HG03025 (cell line): Measurements from ENCODE around the gene MRPL48.
A peak's percentile ranks its signal among the peaks of the same experiment; 100 is the strongest.
"Not testable (repeated sequence)": the region's sequence is repeated elsewhere in the genome, so short reads cannot be mapped to it uniquely, and the experiment has no call there.

Source experiments
- ATAC-seq: cut with Tn5 transposase; IDR thresholded peaks from one replicate; pipeline ENCODE4 v1.9.1; 2021; ENCODE audit warnings: mild to moderate bottlenecking, moderate library complexity; ENCODE audit not compliant: unreplicated experiment, low FRiP score

Gene MRPL48

DNA sequence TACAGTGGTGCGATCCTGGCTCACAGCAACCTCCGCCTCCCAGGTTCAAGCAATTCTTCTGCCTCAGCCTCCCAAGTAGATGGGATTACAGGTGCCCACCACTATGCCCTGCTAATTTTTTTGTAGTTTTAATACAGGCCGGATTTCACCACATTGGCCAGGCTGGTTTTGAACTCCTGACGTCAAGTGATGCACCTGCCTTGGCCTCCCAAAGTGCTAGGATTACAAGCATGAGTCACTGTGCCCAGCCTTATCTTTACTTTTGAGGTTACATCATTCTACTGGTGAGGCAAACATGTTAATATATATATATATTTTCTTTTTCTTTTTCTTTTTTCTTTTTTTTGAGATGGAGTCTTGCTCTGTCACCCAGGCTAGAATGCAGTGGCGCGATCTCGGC lies 16.9 kb upstream of the MRPL48 start:
- ATAC-seq: not testable (repeated sequence)

DNA sequence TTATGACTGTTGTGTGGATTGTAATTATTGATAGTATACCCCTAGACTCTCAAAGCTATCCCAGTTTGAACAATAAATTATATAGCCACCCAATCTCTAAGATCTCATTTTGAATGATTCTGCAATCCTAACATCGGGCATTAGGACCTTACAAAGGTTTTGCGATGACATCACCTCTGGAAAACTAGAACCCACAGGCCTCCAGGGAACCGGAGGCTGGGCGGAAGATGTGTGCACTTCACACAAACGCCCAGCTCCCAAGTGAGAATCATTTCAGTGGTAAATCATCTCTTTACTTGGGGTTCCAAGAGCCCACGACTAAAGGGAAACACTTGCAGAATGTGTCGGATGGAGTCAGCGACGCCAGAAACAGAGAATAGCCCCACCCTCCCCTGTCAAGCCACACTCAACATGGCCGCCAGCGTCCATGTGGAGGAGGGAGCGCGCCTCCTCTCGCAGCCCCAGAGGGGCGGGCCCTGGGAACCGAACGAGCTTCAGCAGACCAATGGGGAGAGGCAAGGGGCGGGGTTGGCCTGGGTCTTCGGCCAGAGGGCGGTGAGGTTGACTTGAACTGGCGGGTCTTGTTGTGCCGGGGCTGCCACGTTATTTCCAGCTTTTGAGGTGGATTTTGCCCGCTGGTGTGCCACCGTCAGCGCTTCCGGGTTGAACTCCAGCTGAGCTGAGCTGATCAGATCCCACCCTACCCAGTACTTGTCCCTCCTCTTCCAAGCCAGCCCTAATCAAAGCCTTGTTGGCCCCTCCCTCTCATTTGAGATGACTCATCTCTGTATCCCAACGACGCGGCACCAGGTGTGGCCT lies 8.4 kb upstream of the MRPL48 start:
- peak; percentile 97 for ATAC-seq

DNA sequence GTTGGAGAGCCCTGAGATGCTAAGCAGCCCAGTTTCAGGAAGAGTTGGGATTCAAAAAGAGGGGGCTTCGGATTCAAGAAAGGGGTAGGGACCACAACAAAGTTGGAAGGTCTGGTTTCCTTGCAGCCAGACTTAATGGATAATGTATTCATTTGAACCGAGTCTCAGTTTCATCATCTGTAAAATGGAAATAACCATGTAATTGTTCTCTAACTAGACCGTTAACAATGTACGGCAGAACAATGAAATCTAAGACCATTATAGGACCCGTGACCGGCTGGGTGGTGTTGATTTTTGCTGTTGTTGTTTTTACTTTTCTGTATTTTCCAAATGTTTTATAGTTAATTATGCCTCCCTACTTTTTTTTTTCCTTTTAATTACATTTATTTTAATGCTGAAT lies 6.4 kb upstream of the MRPL48 start:
- ATAC-seq: no peak

DNA sequence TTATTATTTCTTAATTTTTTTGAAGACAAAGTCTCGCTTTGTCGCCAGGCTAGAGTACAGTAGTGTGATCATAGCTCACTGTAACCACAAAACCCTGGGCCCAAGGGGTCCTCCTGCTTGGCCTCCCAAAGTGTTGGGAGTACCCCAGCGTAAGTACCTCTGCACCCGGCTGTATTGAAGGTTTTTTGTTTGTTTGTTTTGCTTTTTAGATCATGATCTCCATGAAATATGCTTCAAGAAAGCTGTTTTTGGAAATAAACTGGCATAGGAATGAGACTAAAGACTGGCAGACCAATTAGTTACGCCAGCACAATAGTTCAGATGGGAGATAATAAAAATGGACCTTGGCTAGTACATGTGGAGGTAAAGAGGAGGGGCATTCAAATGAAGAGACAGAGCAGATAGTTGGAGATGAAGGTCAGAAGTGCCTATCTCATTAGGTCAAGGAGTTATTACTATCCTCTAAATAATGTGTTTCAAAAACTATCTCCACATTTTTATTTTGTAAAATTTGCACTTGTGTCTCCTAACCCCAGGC lies 4.1 kb upstream of the MRPL48 start:
- ATAC-seq: no peak

DNA sequence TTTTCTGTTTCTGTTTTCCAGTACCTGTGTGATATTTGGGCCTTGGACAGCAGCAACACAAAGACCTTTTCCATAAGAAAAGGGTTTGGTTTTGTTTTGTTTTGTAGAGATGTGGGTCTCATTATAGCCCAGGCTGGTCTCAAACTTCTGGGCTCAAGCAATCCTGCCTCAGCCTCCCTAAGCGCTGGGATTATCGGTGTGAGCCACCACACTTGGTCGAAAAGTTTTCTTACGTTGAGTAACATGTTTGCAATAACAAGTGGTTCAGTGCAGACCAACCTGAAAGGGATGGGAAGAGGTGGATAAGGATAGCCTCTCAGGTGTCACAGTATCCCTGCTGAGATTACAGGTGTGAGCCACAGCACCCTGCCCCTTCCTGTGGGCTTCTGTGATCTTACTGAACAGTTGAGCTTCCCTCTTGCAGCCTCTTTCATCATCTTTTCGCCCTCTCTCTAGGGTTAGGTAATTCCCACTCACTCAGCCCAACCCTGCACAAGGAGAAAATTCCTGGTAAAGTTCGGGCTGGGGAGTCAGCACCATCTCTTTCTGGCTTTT lies 3.5 kb upstream of the MRPL48 start:
- ATAC-seq: no peak

DNA sequence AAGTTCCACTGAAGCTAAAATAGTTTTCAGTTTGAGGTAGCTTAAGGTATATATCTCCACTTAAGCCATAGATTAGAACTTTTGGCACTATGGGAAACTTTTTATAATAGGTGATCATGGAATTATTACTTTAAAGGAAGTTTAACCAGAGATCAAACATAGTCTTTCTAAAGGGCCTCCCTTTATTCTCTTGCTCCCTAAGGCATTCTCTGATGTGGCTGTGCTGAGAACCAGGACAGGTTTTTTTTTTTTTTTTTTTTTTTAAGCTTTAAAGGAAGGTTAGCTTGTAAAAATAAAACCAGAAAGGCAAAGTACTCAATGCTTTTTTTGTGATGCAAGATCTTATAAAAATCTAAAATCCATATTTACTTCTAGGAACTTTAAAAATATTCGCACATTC lies 2.9 kb upstream of the MRPL48 start:
- ATAC-seq: no peak

DNA sequence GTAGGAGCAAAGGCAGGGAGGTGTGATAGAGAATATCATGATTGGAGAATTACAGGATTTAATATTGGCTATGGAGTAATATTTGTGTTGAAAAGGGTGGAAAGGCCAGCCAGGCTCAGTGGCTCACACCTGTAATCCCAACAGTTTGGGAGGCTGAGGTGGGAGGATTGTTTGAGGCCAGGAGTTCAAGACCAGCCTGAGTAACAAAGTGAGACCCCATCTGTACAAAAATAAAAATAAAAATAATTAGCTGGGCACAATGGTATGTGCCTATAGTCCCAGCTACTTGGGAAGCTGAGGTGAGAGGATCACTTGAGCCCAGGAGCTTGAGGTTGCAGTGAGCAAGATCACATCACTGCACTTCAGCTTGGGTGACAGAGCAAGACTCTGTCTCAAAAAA lies 2.2 kb upstream of the MRPL48 start:
- not testable (repeated sequence) for ATAC-seq

DNA sequence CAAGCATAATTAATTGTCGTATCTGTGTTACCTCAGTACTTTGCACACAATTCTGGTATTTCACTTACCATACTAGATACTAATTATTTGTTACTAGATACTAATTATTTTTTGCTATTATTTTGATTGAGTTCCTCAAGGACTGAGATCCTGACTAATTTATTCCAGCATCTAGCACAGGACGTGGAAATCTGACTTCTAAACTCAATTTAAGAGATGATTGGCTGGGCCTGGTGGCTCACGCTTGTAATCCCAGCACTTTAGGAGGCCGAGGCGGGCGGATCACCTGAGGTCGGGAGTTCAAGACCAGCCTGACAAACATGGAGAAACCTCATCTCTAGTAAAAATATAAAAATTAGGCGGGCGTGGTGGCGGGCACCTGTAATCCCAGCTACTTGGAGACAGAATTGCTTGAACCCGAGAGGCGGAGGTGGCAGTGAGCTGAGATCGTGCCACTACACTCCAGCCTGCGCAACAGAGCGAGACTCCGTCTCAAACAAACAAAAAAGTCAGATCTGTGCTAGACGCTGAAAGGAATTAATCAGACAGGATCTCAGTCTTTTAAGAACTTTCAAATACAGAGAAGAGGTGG lies 527 bp upstream of the MRPL48 start:
- ATAC-seq: no peak

DNA sequence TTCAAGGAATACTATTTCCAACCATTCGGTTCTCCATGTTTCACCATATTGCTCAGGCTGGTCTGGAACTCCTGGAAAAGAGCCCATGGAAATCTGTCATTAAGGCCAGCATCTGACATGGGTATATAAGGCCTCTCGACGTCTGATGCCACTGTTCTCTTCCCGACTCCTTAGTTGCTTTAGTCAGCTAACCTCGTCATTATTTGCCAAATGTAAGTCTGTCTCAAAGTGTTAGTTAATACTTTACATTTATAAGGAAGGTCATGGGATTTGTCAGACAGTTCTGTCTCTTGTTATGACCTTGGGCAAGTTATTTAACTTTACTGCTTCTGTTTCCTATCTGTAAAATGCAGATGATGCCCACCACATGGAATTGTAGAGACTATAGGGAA lies 1.6 kb downstream of the MRPL48 start:
- ATAC-seq: no peak

DNA sequence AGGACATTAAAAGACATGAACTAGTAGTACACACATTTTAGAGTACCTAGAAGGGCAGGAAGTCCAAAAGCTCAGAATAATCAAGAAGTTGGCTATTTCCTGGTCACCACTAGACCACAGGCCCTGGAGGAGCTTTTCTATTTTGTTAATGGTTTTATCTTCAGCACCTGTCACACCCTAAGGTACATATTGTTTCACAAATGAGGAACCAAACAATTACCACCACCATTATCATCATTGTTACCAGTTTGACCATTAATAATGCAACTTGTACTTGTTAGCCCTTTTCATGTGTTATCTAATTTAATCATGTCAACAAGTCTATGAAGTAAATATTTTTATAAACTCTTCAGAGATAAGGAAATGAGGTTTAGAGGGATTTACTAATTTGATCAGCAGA lies 4.9 kb downstream of the MRPL48 start:
- no peak for ATAC-seq

DNA sequence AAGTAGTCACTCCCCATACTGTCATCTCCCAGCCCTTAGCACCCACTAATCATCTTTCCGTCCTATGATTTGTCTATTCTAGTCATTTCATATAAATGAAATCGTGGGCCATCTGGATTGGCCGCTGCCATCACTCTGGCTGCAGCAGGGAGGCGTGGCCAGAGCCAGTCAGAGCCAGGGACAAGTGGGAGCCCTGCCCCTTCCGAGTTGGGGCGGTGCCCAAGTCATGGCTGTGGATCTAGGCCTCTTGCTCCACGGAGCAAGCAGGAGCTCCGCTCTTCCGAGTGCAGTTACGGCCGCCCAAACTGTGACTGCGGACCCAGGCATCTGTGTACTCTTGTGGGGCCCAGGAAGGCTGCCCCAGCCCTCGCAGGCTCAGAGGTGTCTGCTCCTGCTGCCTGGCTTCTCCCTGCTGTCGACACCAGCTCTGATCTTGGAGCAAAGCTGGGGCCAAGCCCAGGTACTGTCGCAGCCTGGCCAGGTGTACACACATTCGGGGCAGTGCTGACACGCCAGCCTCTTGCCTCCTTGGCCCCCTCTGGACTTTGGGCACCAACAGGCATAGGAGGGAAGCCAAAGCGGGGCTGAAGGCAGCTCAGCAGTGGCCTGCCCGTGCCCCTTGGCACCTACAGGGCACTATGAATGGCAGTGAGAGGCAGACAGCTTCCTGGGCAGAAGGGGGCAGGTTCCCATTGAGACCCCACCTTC lies 8.4 kb downstream of the MRPL48 start:
- no peak for ATAC-seq

DNA sequence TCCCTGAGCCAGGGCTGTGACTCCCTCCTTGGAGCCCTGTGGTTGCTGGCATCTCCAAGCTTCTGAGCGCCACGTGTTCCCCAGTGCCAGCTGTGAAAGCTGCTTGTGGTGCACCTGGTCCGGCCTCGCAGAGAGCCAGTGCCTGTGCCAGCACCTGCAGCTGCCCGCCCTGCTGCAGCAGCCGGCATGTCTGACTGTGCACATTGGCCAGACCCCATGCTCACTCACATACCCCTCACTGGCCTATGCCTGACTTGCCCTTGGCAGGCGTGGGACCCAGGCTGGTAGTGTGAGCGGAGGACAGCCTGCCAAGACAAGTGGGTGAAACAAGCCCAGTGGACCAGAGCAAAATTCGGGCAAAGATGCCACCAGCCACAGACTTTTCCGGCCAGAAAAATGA lies 9.8 kb downstream of the MRPL48 start:
- ATAC-seq: no peak

DNA sequence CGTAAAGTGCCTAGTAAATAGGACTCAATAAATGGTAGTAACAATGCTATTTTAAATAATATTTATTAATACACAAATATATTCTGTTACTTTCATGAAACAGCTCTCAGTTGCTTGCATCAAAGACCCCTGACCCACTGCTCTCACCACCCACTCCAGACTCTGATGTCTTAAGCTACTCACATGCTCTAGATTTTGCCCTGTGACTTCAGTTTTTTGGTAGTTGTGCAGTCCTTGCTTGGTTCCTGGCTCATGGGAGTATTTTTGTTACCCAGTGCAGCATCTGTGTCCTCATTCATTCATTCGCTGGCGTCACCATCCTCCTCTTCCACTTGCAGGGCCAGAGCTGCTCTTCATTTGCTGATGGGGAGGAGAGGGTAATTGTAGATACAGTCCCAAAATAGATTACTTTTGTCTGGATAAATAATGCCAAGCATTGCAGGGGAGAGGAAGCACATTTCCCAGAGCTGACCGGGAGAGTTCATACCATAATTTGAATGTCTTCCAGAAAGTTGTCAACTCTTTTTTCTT lies 12.7 kb downstream of the MRPL48 start:
- no peak for ATAC-seq

DNA sequence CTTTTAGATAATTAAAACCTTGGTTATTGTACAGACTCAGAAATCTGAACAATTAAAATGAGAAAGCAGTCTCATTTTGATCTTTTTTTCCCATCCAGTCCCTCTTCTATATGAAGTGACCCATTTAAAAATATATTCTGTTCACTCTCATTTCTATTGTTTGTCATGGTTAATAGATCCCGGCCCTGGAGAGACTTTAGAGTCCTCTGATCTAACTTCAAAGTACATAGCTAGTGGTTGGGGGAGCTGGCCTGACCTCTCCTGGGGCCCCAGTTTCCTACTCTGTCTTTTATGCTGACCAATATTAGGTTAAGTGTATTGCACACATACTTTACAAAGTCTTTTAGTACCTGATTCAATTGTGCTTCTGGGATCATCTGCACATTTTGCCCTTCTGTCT lies 13.5 kb downstream of the MRPL48 start:
- no peak for ATAC-seq

DNA sequence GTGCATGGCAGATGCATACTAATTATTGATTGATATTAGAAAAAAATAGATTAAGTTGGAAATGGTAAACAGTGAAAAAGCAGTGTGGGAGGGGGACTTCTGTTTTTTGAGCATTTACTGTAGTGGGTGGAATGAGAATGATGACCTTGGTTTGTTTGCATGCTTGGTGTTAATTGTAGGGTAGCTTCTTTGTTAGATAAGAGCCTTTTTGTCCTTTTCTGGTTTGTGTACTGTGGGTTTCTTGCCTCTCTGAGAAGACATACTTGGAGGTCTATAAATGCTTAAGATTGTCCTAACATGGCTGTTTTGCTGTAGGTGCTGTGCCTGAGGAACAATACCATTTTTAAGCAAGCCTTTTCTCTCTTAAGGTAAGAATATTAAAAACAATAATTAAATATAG lies 17.0 kb downstream of the MRPL48 start:
- no peak for ATAC-seq

DNA sequence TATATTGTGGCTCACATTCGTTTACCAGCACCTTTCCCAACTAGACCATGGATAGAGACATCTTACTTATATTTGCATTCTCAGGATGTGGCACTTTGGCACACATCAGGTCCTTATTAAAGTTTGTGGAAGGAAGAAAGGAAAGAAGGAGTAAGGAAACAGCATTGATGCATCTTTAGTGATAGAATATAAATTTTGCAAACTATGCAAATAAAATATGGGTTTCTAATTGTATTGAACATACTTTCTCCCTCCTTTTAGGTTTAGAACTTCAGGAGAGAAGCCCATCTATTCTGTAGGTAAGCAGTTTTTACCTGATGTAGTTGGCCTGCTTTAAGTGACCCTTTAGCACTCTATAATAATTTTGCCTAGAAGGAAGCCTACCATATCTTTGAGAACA lies 20.4 kb downstream of the MRPL48 start:
- ATAC-seq: no peak

DNA sequence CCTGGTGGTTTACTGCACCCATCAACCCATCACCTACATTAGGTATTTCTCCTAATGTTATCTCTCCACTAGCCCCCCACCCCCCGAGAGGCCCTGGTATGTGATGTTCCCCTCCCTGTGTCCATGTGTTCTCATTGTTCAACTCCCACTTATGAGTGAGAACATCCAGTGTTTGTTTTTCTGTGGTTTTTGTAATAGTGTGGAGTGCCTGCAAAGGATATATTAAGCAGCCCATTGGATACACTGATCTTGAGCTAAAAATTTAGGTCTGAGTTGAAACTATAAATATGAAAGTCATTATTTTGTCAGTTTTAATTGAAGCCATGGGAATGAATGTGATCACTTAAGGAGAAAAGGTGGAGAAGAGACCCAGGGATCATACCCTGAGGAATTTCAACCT lies 23.0 kb downstream of the MRPL48 start:
- no peak for ATAC-seq

DNA sequence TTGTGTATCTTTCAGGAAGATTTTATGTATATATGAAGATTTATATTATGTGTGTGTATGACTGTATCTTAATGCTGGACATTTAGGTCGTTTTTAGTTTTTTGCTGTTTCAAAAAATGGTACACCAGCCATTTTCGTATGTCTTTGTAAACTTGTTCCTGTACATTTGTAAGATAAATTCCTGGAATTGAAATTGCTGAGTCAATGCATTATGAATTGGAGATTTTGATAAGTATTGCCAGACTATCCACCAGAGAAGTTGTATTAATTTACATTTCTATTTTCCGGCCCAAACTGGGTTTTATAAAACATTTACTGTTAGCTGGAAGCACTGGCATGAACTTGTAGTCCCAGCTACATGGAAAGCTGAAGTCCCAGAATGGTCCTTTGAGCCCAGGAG lies 24.6 kb downstream of the MRPL48 start:
- no peak for ATAC-seq

DNA sequence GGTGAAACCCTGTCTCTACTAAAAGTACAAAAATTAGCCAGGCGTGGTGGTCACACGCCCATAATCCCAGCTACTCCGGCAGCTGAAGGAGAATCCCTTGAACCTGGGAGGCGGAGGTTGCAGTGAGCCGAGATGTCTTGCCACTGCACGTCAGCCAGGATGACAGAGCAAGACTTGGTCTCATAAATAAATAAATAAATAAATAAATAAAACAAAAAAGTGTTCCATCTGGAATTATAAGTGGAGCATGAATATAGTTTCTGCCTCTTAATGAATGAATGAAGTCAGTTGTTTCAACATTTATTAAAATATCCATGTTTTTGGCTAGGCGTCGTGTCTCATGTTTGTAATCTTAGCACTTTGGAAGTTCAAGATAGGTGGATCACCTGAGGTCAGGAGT lies 27.1 kb downstream of the MRPL48 start:
- no peak for ATAC-seq

DNA sequence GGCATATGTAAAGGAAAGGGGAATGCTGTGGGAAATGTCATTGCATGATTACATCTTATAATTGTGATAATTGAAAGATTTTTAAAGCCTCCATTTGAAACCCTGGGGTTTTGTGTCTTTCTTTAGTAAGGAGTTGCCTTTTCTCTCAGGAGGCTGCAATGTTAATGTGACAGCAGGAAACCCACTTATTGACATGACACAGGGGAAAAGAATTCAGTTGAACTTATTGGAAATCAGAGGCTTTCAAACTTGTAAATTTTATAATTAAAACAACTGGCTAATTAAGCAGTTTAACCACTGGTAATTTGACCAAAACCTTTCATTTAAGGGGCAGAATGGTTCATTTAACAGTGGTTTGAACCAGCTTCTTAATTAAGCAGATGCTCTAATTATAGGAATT lies 31.2 kb downstream of the MRPL48 start:
- no peak for ATAC-seq

DNA sequence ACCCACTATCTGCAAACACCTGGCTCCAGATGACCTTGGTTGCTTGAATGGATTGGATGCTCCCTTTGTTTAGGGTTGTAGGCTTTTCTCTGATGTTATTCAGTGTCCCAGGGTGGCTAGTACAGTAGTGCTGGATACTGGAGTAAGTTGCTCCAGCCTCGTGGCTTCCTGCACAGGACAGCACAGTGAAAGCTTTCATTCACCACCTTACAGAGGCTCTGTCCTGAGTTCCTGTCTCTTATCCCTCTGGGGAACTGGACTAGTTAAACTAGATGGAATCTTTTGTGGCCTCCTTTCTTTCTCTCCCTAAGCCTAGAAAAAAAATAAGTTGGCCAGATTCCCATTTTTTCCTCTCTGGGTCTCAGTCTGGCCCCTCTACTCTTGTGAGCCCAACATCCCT lies 42.6 kb downstream of the MRPL48 start:
- no peak for ATAC-seq
